Muscle layer of colon (tissue), 2 donors: ENCODE results near the gene MEIS2.

Experiments used
- H3K27ac ChIP-seq: one replicate; pipeline ENCODE4 v1.7.0; 2013; ENCODE audit warnings: low read depth, mild to moderate bottlenecking, low read length, moderate library complexity
- H3K27me3 ChIP-seq, 2 donors: one replicate each; pipeline ENCODE4 v1.7.0; 2013; ENCODE audit warnings: low read length in 2 of 2, mild to moderate bottlenecking in 2 of 2; ENCODE audit not compliant: insufficient read depth in 2 of 2, control insufficient read depth in 1 of 2
- H3K36me3 ChIP-seq: one replicate; pipeline ENCODE4 v1.7.0; 2013; ENCODE audit warnings: mild to moderate bottlenecking, low read length; ENCODE audit not compliant: insufficient read depth
- H3K4me1 ChIP-seq: one replicate; pipeline ENCODE4 v1.7.0; 2013; ENCODE audit warnings: mild to moderate bottlenecking, low read length; ENCODE audit not compliant: insufficient read depth
- H3K4me3 ChIP-seq, 2 donors: one replicate each; pipeline ENCODE4 v1.7.0; 2013; ENCODE audit warnings: low read length in 2 of 2, low read depth in 1 of 2, mild to moderate bottlenecking in 1 of 2, moderate library complexity in 1 of 2
- H3K9ac ChIP-seq: one replicate; pipeline ENCODE4 v1.7.0; 2013; ENCODE audit warnings: low read length
- H3K9me3 ChIP-seq: one replicate; pipeline ENCODE4 v1.7.0; 2013; ENCODE audit warnings: mild to moderate bottlenecking, low read length
- donor health status: abdominal sarcoma.
- donor health status: Adenocarcinoma of cecum.

Gene MEIS2

GRCh38 chr15:37084602-37085001 is 15.7 kb downstream of the MEIS2 start:
- Histone ChIP-seq H3K4me3 (no peak overlapping the region), H3K27ac (peak overlapping the region; percentile 67), H3K9ac (no peak overlapping the region), H3K27me3 (no peaks in the 10 kb centered on the region), H3K4me1 (peaks cover 83% of the 10 kb centered on the region), H3K9me3 (no peaks in the 10 kb centered on the region), H3K36me3 (peaks cover 17% of the 10 kb centered on the region)

GRCh38 chr15:37083610-37084009 is 16.7 kb downstream of the MEIS2 start:
- peaks cover 86% of the 10 kb centered on the region for H3K4me1 ChIP-seq
- H3K4me3 ChIP-seq: no peak overlapping the region
- H3K27ac ChIP-seq: no peak overlapping the region
- H3K36me3 ChIP-seq: peaks cover 17% of the 10 kb centered on the region
- H3K27me3 ChIP-seq: no peaks in the 10 kb centered on the region
- no peaks in the 10 kb centered on the region for H3K9me3 ChIP-seq
- H3K9ac ChIP-seq: no peak overlapping the region

DNA sequence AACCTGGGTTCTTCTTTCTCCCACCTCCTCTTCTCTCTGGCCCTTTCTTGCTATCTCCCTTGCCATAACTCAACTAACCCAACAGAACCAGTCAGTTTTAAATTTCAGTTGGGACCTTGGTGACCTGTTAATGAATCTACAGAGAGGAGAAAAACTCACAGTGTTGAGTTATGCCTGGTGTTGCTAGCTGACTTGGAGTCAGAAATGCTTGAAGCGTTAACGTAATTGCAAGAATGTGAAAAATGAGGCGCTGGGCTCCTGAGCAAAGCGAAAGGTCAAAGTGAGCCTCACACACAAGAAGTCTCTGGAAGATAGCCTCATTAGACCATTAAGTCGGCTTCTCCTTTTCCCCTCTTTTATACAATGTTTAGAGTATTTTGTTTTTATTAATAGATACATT is 18.4 kb downstream of the MEIS2 start:
- H3K27ac ChIP-seq: no peak overlapping the region
- no peak overlapping the region for H3K9ac ChIP-seq
- peaks cover 87% of the 10 kb centered on the region for H3K4me1 ChIP-seq
- peaks cover 21% of the 10 kb centered on the region for H3K36me3 ChIP-seq
- H3K27me3 ChIP-seq: no peaks in the 10 kb centered on the region
- peak overlapping the region in 1 of 2 donors; percentile 14 for H3K4me3 ChIP-seq
- no peaks in the 10 kb centered on the region for H3K9me3 ChIP-seq

- Histone ChIP-seq H3K27ac (no peak overlapping the region), H3K27me3 (no peaks in the 10 kb centered on the region), H3K4me1 (peaks cover 71% of the 10 kb centered on the region), H3K9me3 (no peaks in the 10 kb centered on the region), H3K9ac (no peak overlapping the region), H3K4me3 (no peak overlapping the region), H3K36me3 (peaks cover 29% of the 10 kb centered on the region)
Measured at GRCh38 chr15:37080261-37080921, 20.0 kb downstream of the MEIS2 start.

- Histone ChIP-seq H3K4me1 (peaks cover 65% of the 10 kb centered on the region), H3K4me3 (no peak overlapping the region), H3K27me3 (no peaks in the 10 kb centered on the region), H3K9ac (no peak overlapping the region), H3K36me3 (peaks cover 29% of the 10 kb centered on the region), H3K27ac (no peak overlapping the region), H3K9me3 (no peaks in the 10 kb centered on the region)
Measured at GRCh38 chr15:37079726-37080125, 20.6 kb downstream of the MEIS2 start.

- Histone ChIP-seq H3K4me1 (peaks cover 58% of the 10 kb centered on the region), H3K9me3 (no peaks in the 10 kb centered on the region), H3K36me3 (peaks cover 29% of the 10 kb centered on the region), H3K4me3 (no peak overlapping the region), H3K27me3 (no peaks in the 10 kb centered on the region), H3K27ac (no peak overlapping the region), H3K9ac (no peak overlapping the region)
Measured at GRCh38 chr15:37078566-37078965, 21.8 kb downstream of the MEIS2 start.

DNA sequence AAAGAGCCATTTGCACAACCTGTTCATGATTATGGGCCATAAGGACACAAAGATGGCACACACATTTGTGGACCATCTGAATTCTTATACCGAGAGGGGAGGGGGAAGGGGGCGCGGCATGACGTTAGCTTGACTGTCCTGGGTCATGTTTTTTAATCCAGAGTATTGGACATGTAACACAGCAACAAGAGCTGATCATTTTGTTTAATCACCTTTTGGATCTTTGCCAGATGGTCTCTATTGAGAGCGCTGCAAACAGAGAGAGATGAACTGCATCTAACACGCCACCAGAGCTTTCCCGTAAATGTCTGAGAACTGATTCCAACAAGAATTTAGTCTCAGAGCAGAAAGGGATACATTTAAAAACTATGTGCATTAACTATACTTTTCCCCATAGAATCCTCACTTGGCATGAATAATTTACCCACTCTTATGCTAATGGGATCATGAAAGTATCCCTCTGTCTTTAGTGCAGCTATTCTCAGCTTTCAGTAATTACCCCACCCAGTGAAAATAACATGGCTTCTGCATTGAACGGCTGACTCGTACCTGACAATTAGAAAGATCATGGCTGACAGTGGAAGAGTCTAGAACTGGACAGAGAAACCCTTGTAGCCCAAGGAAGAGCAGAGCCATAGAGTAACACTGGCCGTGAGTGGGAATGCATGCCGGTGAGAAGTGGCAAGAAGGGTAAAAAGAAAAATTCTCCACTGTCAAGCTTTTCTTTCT is 22.6 kb downstream of the MEIS2 start:
- H3K9me3 ChIP-seq: no peaks in the 10 kb centered on the region
- peaks cover 50% of the 10 kb centered on the region for H3K4me1 ChIP-seq
- H3K9ac ChIP-seq: no peak overlapping the region
- H3K36me3 ChIP-seq: peaks cover 30% of the 10 kb centered on the region
- H3K27ac ChIP-seq: no peak overlapping the region
- H3K4me3 ChIP-seq: no peak overlapping the region
- no peaks in the 10 kb centered on the region for H3K27me3 ChIP-seq

GRCh38 chr15:37076543-37076942 is 23.8 kb downstream of the MEIS2 start:
- Histone ChIP-seq H3K27ac (no peak overlapping the region), H3K9me3 (no peaks in the 10 kb centered on the region), H3K4me3 (no peak overlapping the region), H3K4me1 (peaks cover 46% of the 10 kb centered on the region), H3K9ac (no peak overlapping the region), H3K36me3 (peaks cover 24% of the 10 kb centered on the region), H3K27me3 (no peaks in the 10 kb centered on the region)

DNA sequence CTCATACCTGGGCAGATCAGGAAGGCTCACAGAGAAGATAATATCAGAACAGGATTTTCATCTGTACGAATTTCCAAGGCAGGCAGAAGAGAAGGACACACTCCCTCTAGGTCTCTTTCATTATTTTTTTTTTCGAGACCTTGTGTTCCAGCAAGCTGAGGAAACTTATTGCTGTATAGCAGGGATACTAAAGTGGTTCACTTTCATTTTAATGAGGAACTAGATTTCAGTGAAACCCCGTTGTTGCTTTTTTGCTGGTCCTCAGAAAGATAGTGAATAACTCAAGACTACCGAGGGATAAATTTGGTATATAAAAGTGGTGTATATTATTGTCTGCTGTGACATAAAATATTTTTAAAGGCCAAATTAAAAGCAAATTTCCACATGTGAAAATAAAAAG is 24.6 kb downstream of the MEIS2 start:
- Histone ChIP-seq H3K36me3 (peaks cover 31% of the 10 kb centered on the region), H3K4me1 (peaks cover 45% of the 10 kb centered on the region), H3K9ac (no peak overlapping the region), H3K27ac (no peak overlapping the region), H3K4me3 (no peak overlapping the region), H3K27me3 (no peaks in the 10 kb centered on the region), H3K9me3 (no peaks in the 10 kb centered on the region)

- Histone ChIP-seq H3K9ac (no peak overlapping the region), H3K27ac (no peak overlapping the region), H3K27me3 (no peaks in the 10 kb centered on the region), H3K9me3 (no peaks in the 10 kb centered on the region), H3K36me3 (peaks cover 33% of the 10 kb centered on the region), H3K4me3 (no peak overlapping the region), H3K4me1 (peaks cover 22% of the 10 kb centered on the region)
Measured at GRCh38 chr15:37072181-37072580, 28.2 kb downstream of the MEIS2 start.

GRCh38 chr15:37071134-37071533 is 29.2 kb downstream of the MEIS2 start:
- Histone ChIP-seq H3K27ac (no peak overlapping the region), H3K4me3 (no peak overlapping the region), H3K9me3 (no peaks in the 10 kb centered on the region), H3K9ac (no peak overlapping the region), H3K27me3 (no peaks in the 10 kb centered on the region), H3K36me3 (peaks cover 27% of the 10 kb centered on the region), H3K4me1 (peaks cover 21% of the 10 kb centered on the region)

DNA sequence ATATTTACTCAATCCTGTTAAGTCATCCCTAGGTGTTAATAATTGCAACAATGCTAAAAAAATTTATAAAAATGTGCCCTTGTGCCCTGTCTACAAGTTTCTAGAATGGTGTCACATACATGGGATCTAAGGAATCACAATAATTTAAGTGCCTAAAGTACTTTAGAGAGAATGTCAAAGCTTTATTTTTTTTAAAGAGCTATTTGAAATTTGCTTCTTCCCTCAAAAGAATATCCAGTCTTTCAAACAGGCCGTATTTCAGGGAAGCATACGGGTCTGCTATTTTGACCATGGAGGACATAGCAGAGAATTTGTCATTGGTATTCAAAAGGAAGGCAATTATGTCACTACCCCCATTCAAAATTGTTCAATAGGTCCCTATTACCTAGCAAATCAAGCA is 29.7 kb downstream of the MEIS2 start:
- Histone ChIP-seq H3K4me3 (no peak overlapping the region), H3K27me3 (no peaks in the 10 kb centered on the region), H3K9ac (no peak overlapping the region), H3K9me3 (no peaks in the 10 kb centered on the region), H3K27ac (no peak overlapping the region), H3K36me3 (peaks cover 25% of the 10 kb centered on the region), H3K4me1 (peaks cover 21% of the 10 kb centered on the region)
